Measurements from ENCODE around the gene ZSWIM5. TPM values are rescaled to one million over a fixed set of nuclear protein-coding genes. Genes with fewer than 3 reads are reported as not detected.
"Not testable (repeated sequence)": the region's sequence is repeated elsewhere in the genome, so short reads cannot be mapped to it uniquely, and the experiment has no call there.

The ZSWIM5 gene
- total RNA-seq, 1 donor = 1.5 TPM

DNA sequence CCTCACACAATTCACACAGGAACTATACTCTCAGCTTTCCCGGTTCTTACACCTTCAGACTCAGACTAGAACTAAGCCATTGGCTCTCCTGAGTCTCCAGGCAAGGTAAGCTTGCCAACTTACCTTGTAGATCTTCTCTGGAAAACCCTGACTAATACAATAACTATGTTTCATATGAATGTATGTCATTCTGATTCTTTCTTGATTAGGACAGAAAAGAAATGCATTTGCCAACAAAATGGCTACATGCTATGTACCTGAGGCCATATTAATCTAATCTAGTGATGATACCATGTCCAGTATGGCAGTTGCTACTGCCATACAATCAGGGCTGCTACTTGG is 9.8 kb upstream of the ZSWIM5 start:
- Histone ChIP-seq H3K9me3 (ENCODE audit: low read depth, low read length) (no peaks in the 10 kb centered on the region), H3K27me3 (ENCODE audit: insufficient read depth, low read length) (peaks cover 2% of the 10 kb centered on the region), H3K4me1 (ENCODE audit: insufficient read depth, low read length) (no peaks in the 10 kb centered on the region), H3K4me3 (ENCODE audit: low read length) (no peak overlapping the region)

DNA sequence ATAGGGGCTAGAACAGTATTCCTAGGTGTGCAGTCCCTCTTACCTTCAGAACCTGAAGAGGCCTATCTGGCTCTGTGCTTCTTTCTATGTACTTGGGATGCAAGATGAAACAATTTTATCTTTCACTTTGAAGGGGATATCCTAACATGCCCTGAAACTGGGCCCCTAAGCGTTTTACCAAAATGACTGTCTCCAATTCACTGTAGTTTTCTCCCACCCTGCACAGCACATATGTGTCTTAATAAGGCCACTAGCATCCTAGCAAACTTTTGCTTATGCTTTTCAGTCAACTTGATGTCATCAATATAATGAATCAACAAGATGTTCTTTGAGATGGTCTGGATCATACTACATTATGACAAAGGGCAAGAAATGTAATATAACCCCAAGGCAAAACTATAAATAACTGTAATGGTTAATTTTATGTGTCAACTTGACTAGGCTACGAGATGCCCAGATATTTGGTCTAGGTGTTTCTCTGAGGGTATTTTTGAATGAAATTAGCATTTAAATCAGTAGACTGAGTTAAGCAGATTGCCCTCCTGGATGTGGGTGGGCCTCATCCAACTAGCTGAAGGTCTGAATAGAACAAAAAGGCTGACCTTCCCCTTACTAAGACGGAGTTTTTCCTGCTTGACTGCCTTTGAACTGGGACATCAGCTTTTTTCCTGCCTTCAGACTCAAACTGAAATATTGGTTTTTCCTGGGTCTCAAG is 9.2 kb upstream of the ZSWIM5 start:
- no peaks in the 10 kb centered on the region for H3K9me3 ChIP-seq (ENCODE audit: low read depth, low read length)
- H3K4me1 ChIP-seq (ENCODE audit: insufficient read depth, low read length) = no peaks in the 10 kb centered on the region
- H3K27me3 ChIP-seq (ENCODE audit: insufficient read depth, low read length) = peaks cover 2% of the 10 kb centered on the region
- H3K4me3 ChIP-seq (ENCODE audit: low read length) = no peak overlapping the region

DNA sequence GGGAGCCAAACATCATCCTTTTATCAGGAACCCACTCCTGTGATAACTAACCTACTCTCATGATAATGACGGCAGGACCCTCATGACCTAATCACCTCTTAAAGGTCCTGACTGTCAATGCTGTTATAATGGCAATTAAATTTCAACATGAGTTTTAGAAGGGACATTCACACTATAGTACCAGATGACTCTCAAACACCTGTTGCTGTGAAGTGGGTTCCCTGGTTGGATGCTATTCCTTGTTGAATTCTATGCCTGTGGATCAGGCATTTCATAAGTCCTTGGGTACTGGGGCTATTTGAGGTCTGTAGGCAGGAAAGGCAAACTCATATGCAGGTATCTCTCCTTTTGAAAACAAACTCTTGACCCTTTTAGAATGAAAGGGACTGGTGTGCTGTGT is 7.5 kb upstream of the ZSWIM5 start:
- Histone ChIP-seq H3K9me3 (ENCODE audit: low read depth, low read length) (no peaks in the 10 kb centered on the region), H3K4me1 (ENCODE audit: insufficient read depth, low read length) (no peaks in the 10 kb centered on the region), H3K4me3 (ENCODE audit: low read length) (no peak overlapping the region), H3K27me3 (ENCODE audit: insufficient read depth, low read length) (peaks cover 13% of the 10 kb centered on the region)

DNA sequence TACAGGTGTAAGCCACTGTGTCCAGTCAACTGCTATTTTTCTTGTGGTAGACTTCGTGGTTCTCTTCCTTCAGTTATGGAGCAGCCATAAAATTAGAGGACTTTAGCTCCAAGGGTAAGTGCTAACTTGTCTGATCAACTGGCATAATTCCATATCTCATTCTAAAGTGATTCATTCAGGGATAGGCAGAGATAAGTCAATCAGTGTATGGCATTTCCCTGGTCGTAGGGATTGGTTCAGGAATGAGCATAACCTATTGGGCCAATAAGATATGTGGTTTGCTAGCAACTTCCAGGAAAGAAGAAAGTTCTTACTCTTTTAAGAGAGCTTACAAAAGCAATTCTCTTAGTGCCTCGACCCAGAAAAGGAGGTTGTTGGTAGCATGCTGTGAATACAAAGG is 4.7 kb upstream of the ZSWIM5 start:
- Histone ChIP-seq H3K4me1 (ENCODE audit: insufficient read depth, low read length) (peaks cover 8% of the 10 kb centered on the region), H3K27me3 (ENCODE audit: insufficient read depth, low read length) (peaks cover 32% of the 10 kb centered on the region), H3K9me3 (ENCODE audit: low read depth, low read length) (no peaks in the 10 kb centered on the region), H3K4me3 (ENCODE audit: low read length) (no peak overlapping the region)

DNA sequence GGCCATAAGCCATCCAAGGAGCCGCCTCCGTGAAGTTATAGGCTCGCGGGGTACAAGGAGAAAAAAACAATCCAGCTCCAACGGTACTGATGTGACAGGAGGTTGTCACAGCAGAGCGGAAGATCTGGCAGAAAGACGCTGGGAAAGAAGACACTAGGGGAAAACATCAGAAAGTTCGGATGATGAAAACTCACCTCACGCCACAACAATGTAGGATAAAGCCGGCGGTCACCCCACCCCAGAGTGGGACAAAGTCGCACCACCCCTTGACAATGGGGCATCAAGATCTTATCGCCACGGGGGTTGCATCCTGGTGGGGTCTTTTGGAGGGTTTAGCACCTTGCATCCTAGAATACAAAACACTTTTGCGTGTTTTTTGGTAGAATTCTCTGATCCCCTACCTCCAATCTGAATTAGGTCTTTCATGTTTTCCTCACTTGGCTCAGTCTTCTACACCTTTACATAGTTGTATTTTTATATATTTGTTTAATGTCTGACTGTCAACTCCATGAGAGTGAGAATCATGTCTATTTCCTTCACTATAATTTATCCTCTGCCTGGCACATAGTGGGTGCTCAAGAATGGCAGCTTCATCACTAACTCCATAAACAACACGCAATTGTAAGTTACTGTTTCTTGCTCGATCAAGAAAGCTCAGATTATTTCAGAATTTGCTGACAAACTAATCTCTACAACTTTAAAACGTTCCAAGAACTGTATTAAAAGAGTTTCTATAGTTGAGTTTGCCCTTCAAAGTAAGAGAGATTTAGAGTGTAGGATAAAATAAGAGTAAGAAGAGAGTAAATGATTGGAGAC is 611 bp upstream of the ZSWIM5 start:
- Histone ChIP-seq H3K27me3 (ENCODE audit: insufficient read depth, low read length) (peaks cover 58% of the 10 kb centered on the region), H3K9me3 (ENCODE audit: low read depth, low read length) (no peaks in the 10 kb centered on the region), H3K4me1 (ENCODE audit: insufficient read depth, low read length) (peaks cover 14% of the 10 kb centered on the region), H3K4me3 (ENCODE audit: low read length) (peak overlapping the region; percentile 29)

DNA sequence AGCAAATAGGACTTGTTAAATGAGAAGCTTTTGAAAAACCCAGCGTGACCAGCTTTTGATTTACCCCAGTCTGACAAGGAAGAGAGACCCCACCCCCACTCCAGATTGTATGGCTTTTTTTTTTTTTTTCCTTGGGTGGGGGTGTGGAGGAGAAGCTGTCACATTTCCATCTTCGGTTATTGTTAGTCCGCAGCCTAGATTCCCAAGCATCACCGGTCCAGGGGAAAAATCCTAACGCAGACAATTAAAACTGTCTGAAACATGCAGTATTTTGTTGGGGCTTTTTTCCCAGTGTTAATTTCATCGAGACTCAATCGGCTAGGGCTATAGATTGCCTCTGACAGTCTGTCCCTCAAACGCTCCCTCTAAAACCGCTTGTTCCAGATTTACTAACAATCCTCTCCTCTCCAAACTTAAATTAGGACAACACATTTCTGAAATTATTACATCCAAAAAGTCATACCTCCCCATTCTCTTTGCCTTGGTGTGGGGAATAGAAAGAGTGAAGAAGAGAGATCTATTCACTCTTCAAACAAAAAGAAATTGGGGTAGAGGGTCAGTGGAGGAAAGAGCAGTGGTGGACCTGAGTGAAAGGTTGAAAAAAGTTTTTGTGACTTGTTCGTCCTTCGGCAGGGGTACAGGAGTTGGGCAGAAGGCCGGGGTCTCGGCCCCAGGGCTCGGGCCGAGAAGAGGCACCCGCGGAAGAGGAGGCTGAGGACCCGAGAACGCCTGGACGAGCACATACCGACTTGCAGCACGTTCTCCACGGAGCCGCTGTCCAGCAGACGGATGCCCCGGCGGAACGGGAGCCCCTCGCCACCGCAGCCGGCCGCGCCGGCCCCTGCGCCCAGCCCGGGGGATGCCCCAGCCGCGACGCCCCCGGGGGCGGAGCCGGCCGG is 1.1 kb downstream of the ZSWIM5 start:
- Histone ChIP-seq H3K4me3 (ENCODE audit: low read length) (peak overlapping the region; percentile 11), H3K27me3 (ENCODE audit: insufficient read depth, low read length) (peaks cover 60% of the 10 kb centered on the region), H3K4me1 (ENCODE audit: insufficient read depth, low read length) (peaks cover 14% of the 10 kb centered on the region), H3K9me3 (ENCODE audit: low read depth, low read length) (no peaks in the 10 kb centered on the region)

DNA sequence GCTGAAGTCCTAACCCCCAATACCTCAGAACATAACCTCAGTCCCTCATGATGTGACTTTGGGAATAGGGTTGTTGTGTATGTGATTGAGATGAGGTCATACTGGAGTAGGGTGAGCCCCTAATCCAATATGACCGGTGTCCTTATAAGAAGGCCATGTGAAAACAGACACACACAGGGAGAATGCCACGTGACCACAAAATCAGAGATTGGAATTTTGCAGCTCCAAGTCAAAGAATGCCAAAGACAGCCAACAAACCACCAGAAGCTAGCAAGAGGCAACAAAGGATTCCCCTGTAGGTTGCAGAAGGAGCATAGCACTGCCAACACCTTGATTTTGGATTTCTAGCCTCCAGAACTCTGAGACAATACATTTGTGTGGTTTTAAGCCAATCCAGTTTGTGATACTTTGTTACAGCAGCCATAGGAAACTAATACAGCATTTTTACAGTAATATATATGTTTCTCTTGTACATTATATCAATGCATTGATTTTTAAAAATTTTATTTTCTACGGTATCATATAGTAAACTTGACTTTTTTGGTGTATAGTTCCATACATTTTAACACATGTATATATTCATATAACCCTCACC is 5.4 kb downstream of the ZSWIM5 start:
- Histone ChIP-seq H3K27me3 (ENCODE audit: insufficient read depth, low read length) (peaks cover 31% of the 10 kb centered on the region), H3K4me3 (ENCODE audit: low read length) (no peak overlapping the region), H3K9me3 (ENCODE audit: low read depth, low read length) (no peaks in the 10 kb centered on the region), H3K4me1 (ENCODE audit: insufficient read depth, low read length) (peaks cover 6% of the 10 kb centered on the region)

DNA sequence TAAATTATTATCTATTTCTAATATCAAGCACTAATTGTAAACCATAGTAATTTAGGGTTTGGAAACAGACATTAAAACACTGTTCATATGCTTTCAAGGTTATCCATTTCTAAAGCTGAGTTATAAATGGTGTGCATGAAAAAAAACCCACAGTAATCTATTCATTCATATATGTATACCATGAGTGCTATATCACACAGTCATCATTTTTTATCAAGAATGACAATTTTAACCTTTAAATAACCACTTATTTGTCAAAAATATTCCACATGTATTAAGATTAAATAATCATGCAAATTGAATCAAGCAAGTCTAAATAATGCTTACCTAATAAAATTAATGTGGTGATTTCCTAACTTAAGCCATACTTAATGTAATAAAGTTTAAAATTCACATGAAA is 6.0 kb downstream of the ZSWIM5 start:
- peaks cover 30% of the 10 kb centered on the region for H3K27me3 ChIP-seq (ENCODE audit: insufficient read depth, low read length)
- H3K4me3 ChIP-seq (ENCODE audit: low read length) = no peak overlapping the region
- peaks cover 4% of the 10 kb centered on the region for H3K4me1 ChIP-seq (ENCODE audit: insufficient read depth, low read length)
- H3K9me3 ChIP-seq (ENCODE audit: low read depth, low read length) = no peaks in the 10 kb centered on the region

DNA sequence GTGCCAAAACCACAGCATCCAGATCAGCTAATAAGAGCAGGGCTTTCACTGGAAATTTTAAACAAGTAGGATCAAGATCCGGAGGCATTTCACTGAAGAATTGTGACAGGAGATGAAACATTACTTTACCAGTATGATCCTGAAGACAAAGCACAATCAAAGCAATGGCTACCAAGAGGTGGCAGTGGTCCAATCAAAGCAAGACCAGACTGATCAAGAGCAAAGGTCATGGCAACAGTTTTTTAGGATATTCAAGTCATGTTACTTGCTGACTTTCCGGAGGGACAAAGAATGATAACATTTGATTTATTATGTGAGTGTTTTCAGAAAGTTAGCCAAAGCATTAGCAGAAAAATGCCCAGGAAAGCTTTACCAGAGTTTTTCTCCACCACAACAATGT is 8.2 kb downstream of the ZSWIM5 start:
- Histone ChIP-seq H3K4me1 (ENCODE audit: insufficient read depth, low read length) (no peaks in the 10 kb centered on the region), H3K4me3 (ENCODE audit: low read length) (no peak overlapping the region), H3K9me3 (ENCODE audit: low read depth, low read length) (no peaks in the 10 kb centered on the region), H3K27me3 (ENCODE audit: insufficient read depth, low read length) (peaks cover 10% of the 10 kb centered on the region)

DNA sequence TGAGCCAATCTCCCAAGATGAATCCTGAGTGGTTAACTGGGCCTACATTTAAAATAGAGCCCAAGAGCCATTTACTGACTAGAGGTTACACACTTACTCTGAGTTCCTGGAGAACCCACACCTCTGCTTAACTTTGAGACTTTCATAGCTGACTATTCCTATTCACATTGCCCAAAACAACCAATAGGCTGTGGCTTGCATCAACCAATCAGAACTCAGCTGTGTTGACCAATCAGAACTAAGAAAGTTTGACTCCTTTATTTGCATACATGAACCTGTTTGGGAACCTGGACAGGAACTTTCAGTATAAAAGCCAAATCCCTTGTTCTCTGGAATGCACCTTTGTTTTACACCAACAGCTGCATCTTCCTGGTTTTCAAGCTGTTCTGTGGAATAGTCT is 9.5 kb downstream of the ZSWIM5 start:
- Histone ChIP-seq H3K9me3 (ENCODE audit: low read depth, low read length) (no peaks in the 10 kb centered on the region), H3K4me1 (ENCODE audit: insufficient read depth, low read length) (no peaks in the 10 kb centered on the region), H3K27me3 (ENCODE audit: insufficient read depth, low read length) (peaks cover 5% of the 10 kb centered on the region), H3K4me3 (ENCODE audit: low read length) (no peak overlapping the region)

DNA sequence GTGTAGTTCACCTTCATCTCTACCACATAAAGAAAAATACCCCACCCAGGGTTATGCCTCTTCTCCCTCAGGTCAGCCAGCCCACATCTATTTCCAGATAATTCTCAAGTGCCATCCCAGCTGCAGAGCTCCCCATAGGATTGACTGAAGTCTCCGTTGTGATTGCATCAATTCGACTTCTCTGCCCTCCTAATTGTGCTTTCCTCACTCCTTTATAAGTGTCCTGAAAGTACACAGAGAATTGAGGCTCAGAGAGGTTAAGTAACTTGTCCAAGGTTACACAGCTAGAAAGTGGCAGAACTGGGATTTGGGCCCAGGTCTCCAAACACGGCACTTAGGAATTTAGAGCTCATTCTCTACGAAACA is 15.0 kb downstream of the ZSWIM5 start:
- Histone ChIP-seq H3K4me3 (ENCODE audit: low read length) (no peak overlapping the region), H3K27me3 (ENCODE audit: insufficient read depth, low read length) (no peaks in the 10 kb centered on the region), H3K9me3 (ENCODE audit: low read depth, low read length) (no peaks in the 10 kb centered on the region), H3K4me1 (ENCODE audit: insufficient read depth, low read length) (no peaks in the 10 kb centered on the region)

DNA sequence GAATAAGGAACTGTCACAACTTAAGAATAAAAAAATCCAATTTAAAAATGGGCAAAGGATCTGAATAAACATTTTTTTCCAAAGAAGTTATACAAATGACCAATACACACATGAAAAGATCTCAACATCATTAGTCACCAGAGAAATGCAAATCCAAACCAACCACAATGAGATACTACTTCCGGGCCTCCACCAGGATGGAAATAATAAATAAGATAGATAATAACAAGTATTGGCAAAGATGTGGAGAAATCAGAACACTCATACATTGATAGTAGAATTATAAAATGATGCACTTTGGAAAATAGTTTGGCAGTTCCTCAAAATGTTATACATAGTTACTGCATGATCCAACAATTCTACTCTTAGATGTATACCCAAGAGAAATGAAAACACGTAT is 18.7 kb downstream of the ZSWIM5 start:
- Histone ChIP-seq H3K27me3 (ENCODE audit: insufficient read depth, low read length) (no peaks in the 10 kb centered on the region), H3K9me3 (ENCODE audit: low read depth, low read length) (no peaks in the 10 kb centered on the region), H3K4me3 (ENCODE audit: low read length) (no peak overlapping the region), H3K4me1 (ENCODE audit: insufficient read depth, low read length) (no peaks in the 10 kb centered on the region)

DNA sequence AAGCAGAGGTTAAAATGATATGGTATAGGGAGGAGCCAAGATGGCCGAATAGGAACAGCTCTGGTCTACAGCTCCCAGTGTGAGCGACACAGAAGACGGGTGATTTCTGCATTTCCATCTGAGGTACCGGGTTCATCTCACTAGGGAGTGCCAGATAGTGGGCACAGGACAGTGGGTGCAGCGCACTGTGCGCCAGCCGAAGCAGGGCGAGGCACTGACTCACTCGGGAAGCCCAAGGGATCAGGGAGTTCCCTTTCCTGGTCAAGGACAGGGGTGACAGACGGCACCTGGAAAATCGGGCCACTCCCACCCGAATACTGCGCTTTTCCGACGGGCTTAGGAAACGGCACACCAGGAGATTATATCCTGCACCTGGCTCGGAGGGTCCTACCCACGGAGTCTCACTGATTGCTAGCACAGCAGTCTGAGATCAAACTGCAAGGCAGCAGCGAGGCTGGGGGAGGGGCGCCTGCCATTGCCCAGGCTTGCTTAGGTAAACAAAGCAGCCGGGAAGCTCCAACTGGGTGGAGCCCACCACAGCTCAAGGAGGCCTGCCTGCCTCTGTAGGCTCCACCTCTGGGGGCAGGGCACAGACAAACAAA is 26.4 kb downstream of the ZSWIM5 start:
- not testable (repeated sequence) for H3K4me1 ChIP-seq (ENCODE audit: insufficient read depth, low read length); H3K27me3 ChIP-seq (ENCODE audit: insufficient read depth, low read length); H3K9me3 ChIP-seq (ENCODE audit: low read depth, low read length); H3K4me3 ChIP-seq (ENCODE audit: low read length)

DNA sequence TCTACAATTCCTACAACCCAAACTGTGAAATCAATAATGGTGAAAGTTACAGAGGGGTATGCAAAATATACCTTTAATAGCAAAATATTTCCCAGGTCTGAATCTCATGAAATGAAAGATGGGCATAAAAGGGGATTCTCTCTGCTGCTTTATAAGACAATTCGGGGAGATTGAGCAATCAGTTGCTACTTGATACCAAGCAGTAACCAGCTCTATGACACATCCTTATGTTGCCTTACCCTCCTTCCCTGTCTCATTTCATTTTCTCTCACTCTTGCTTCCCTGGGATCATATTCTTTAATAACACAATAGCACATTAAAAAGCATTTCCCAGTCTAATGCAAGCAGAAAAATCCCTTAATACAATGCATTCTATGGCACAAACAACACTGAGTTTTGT is 29.0 kb downstream of the ZSWIM5 start:
- Histone ChIP-seq H3K27me3 (ENCODE audit: insufficient read depth, low read length) (no peaks in the 10 kb centered on the region), H3K4me1 (ENCODE audit: insufficient read depth, low read length) (no peaks in the 10 kb centered on the region), H3K9me3 (ENCODE audit: low read depth, low read length) (no peaks in the 10 kb centered on the region), H3K4me3 (ENCODE audit: low read length) (no peak overlapping the region)

Measured in mononuclear cell (primary cell).